ENCODE results near the gene SLC25A47. TPM values are rescaled to one million over a fixed set of nuclear protein-coding genes. Genes with fewer than 3 reads are reported as not detected.

Gene SLC25A47
- total RNA-seq, 1 experiment from 2014 or later: 0.13 TPM

GRCh38 chr14:100361626-100362025 lies 38.5 kb downstream of the SLC25A47 start:
- Histone ChIP-seq H3K9ac (ENCODE audit: extremely low read depth, insufficient read length, low read length) (no peak overlapping the region), H3K23me2 (ENCODE audit: insufficient read length, low read depth, low read length, poor library complexity, severe bottlenecking) (no peaks in the 10 kb centered on the region), H3T11ph (ENCODE audit: low read length) (no peak overlapping the region), H3K79me1 (ENCODE audit: insufficient read depth, low read depth, low read length, poor library complexity, severe bottlenecking) (no peaks in the 10 kb centered on the region), H3K79me2 (ENCODE audit: insufficient read depth, low read length) (peaks cover 2% of the 10 kb centered on the region; the same call in 1 of the 2 replicates), H2BK20ac (ENCODE audit: low read depth, low read length, poor library complexity, severe bottlenecking) (no peak overlapping the region), H2BK120ac (ENCODE audit: low read depth, low read length, poor library complexity, severe bottlenecking) (no peak overlapping the region), H4K91ac (ENCODE audit: insufficient read length, low read depth, low read length) (no peak overlapping the region), H4K8ac (replicated peaks; ENCODE audit: insufficient read length, low read depth, low read length) (no peak overlapping the region), H3K23ac (ENCODE audit: insufficient read length, low read depth, low read length) (no peak overlapping the region), H2BK15ac (ENCODE audit: low read depth, low read length) (no peak overlapping the region), H3K14ac (ENCODE audit: insufficient read depth, low read length) (no peak overlapping the region), H3K4me2 (ENCODE audit: insufficient read depth, insufficient read length, low read length) (no peak overlapping the region), H4K5ac (ENCODE audit: insufficient read length, low read depth, low read length) (no peak overlapping the region), H3K4me1 (ENCODE audit: insufficient read depth, low read length) (no peaks in the 10 kb centered on the region), H2BK5ac (ENCODE audit: insufficient read length, low read length) (no peak overlapping the region), H3K27ac (ENCODE audit: insufficient read length, low read depth, low read length) (no peak overlapping the region), H2AFZ (ENCODE audit: low read length) (no peak overlapping the region), H3K18ac (ENCODE audit: insufficient read length, low read depth, low read length) (no peak overlapping the region), H2AK5ac (ENCODE audit: insufficient read length, low read length) (no peak overlapping the region), H3K4ac (ENCODE audit: low read depth, low read length) (no peak overlapping the region), H3K9me3 (ENCODE audit: control insufficient read depth, low read depth, low read length) (no peaks in the 10 kb centered on the region), H4K20me1 (ENCODE audit: control insufficient read depth, insufficient read depth, insufficient read length) (no peaks in the 10 kb centered on the region), H2BK12ac (ENCODE audit: insufficient read length, low read depth, low read length) (no peak overlapping the region), H3K27me3 (ENCODE audit: insufficient read depth, low read length) (no peaks in the 10 kb centered on the region), H3K56ac (ENCODE audit: insufficient read length, low read depth, low read length) (no peak overlapping the region)
- no peak for DNase-seq
- no peak for TF ChIP-seq CTCF (conservative IDR thresholded peaks at IDR 0.05)
- no CpG with 5 or more reads among the region's 5 CpGs for WGBS (ENCODE audit: extremely low coverage, insufficient read length, low lambda C conversion rate)
- Mint-ChIP-seq H3K9me3 (no peaks in the 10 kb centered on the region), H3K4me3 (no peak overlapping the region), H3K36me3 (ENCODE audit: insufficient read depth in 1 of 3, low read depth in 3 of 3) (peaks cover 49 to 76% (median 66%) of the 10 kb centered on the region in 3 experiments), H3K4me1 (no peaks in the 10 kb centered on the region), H3K27me3 (ENCODE audit: low read depth) (no peaks in the 10 kb centered on the region), H3K27ac (no peak overlapping the region)
